ENCODE results near the gene GFRA3.

GFRA3 gene

GRCh38 chr5:138213161-138214029, 61.0 kb downstream of the GFRA3 start, which contains the start of gene CDC23:
Gene CDC23, minus strand, starts transcription at chr5:138213323. Its CDS starts 11 bp downstream, at chr5:138213312.
- peak; percentile 97 for DNase-seq (ENCODE audit: low read depth, low spot score)
- H3K4me3 ChIP-seq (ENCODE audit: low read length), result peak within 1 kb of the TSS; percentile 96

GRCh38 chr5:138212828-138213160, 61.6 kb downstream of the GFRA3 start:
- H3K4me3 ChIP-seq (ENCODE audit: low read length), result peak overlapping the region; percentile 96
- no peak for DNase-seq (ENCODE audit: low read depth, low spot score)

- no peak overlapping the region for H3K4me3 ChIP-seq (ENCODE audit: low read length)
- DNase-seq (ENCODE audit: low read depth, low spot score), result no peak
Measured at GRCh38 chr5:138210985-138211384, 63.4 kb downstream of the GFRA3 start.
